Activated naive CD4-positive, alpha-beta T cell treated with anti-CD3 and anti-CD28 coated beads, Interleukin-2, amount 50 U/mL, for 16 hours (primary cell): ENCODE data around the gene PANK4.

ENCODE experiments used
- DNase-seq: peaks from one replicate; pipeline ENCODE4 v3.0.0-alpha.2; 2020

PANK4 gene

GRCh38 chr1:2508751-2509150, 17.6 kb downstream of the PANK4 start:
- no peak for DNase-seq

- no peak for DNase-seq
These were observed 18.2 kb downstream of the PANK4 start for GRCh38 chr1:2508180-2508579.

- DNase-seq: no peak
These were observed 18.6 kb downstream of the PANK4 start for GRCh38 chr1:2507744-2508155.

GRCh38 chr1:2506901-2507565, 19.4 kb downstream of the PANK4 start:
- no peak for DNase-seq

GRCh38 chr1:2506007-2506860, 20.2 kb downstream of the PANK4 start:
- DNase-seq: no peak

GRCh38 chr1:2505461-2505994, 20.9 kb downstream of the PANK4 start:
- DNase-seq: no peak

GRCh38 chr1:2504949-2505272, 21.5 kb downstream of the PANK4 start:
- DNase-seq: no peak

GRCh38 chr1:2504225-2504948, 22.0 kb downstream of the PANK4 start:
- DNase-seq: no peak

GRCh38 chr1:2503554-2504224, 22.7 kb downstream of the PANK4 start:
- no peak for DNase-seq

GRCh38 chr1:2502661-2503553, 23.5 kb downstream of the PANK4 start:
- DNase-seq: no peak

GRCh38 chr1:2502210-2502609, 24.2 kb downstream of the PANK4 start:
- DNase-seq: no peak

- DNase-seq: no peak
These were observed 24.6 kb downstream of the PANK4 start for GRCh38 chr1:2501820-2502119.

- DNase-seq: no peak
These were observed 25.2 kb downstream of the PANK4 start for GRCh38 chr1:2501041-2501819.

GRCh38 chr1:2499986-2500596, 26.3 kb downstream of the PANK4 start:
- no peak for DNase-seq

GRCh38 chr1:2499260-2499659, 27.1 kb downstream of the PANK4 start:
- no peak for DNase-seq

- DNase-seq: no peak
These were observed 27.7 kb downstream of the PANK4 start for GRCh38 chr1:2498648-2499047.

GRCh38 chr1:2497891-2498290, 28.5 kb downstream of the PANK4 start:
- no peak for DNase-seq

- DNase-seq: no peak
These were observed 29.6 kb downstream of the PANK4 start for GRCh38 chr1:2496746-2497145.

- DNase-seq: no peak
These were observed 30.2 kb downstream of the PANK4 start for GRCh38 chr1:2496087-2496622.

- no peak for DNase-seq
These were observed 30.9 kb downstream of the PANK4 start for GRCh38 chr1:2495546-2495945.

- no peak for DNase-seq
These were observed 31.4 kb downstream of the PANK4 start for GRCh38 chr1:2495026-2495425.
